AG04450 (cell line): ENCODE measurements around the gene UBE2Q1. TPM values are rescaled to one million over a fixed set of nuclear protein-coding genes. Genes with fewer than 3 reads are reported as not detected.

Source experiments
- CTCF ChIA-PET: fragments of 300-600, 350-600 bp; formaldehyde crosslinking; extraction: SDS; loops from one replicate; lab custom pipeline; 2022; ENCODE audit warnings: antibody characterized with exemption, inconsistent platforms; lab: Charles Lee
- POLR2A ChIA-PET: fragments of 350-600 bp; formaldehyde crosslinking; extraction: SDS; loops from one replicate; lab custom pipeline; 2021; ENCODE audit warnings: antibody characterized with exemption, inconsistent platforms; lab: Yijun Ruan, JAX
- DNase-seq: peaks from one replicate; pipeline ENCODE4 v3.0.0-alpha.2; 2011; ENCODE audit warnings: low read depth, low spot score
- H3K27ac ChIP-seq: one replicate; pipeline ENCODE4 v1.5.1; 2012; ENCODE audit warnings: low read depth, low read length, control low read depth
- H3K27me3 ChIP-seq: one replicate; pipeline ENCODE4 v1.6.0; 2012; ENCODE audit warnings: low read length; ENCODE audit not compliant: control insufficient read depth, insufficient read depth
- H3K4me3 ChIP-seq: 2 replicates; pipeline ENCODE4 v1.5.1; 2011; ENCODE audit warnings: mild to moderate bottlenecking, low read depth, low read length, control low read depth
- H3K9me3 ChIP-seq: 2 replicates; pipeline ENCODE4 v1.5.1; 2012; ENCODE audit warnings: low read length; ENCODE audit not compliant: control insufficient read depth, insufficient read depth
- CTCF ChIP-seq: IDR thresholded peaks from 2 replicates; pipeline ENCODE4 v1.5.1; 2011; ENCODE audit warnings: low read depth, low read length, control low read depth, inconsistent platforms
- polyA minus RNA-seq: library from RNA; depleted of rRNA, polyadenylated mRNA; stranded (reverse); fragments of >200 nt; gene quantifications from 2 replicates; pipeline ENCODE4 v1.2.3, GENCODE V29; 2011; rRNA and poly(A)+ RNA removed
- polyA plus RNA-seq: library from polyadenylated mRNA; depleted of rRNA; stranded (reverse); fragments of >200 nt; gene quantifications from 2 replicates; pipeline ENCODE4 v1.2.3, GENCODE V29; 2011; rRNA removed

The UBE2Q1 gene
- 16.9 and 17.6 TPM in 2 replicates for polyA plus RNA-seq
- 12.8 and 13.1 TPM in 2 replicates for polyA minus RNA-seq

- POLR2A ChIA-PET, result interaction anchor here (0.7 kb wide), 1 partner anchor 459 kb away, joined by 3 read pairs; no protein-coding TSS in a partner anchor
- CTCF ChIA-PET, result interaction anchor here (0.6 kb wide), 2 partner anchors 113 to 206 kb away, joined by 3 to 6 read pairs; no protein-coding TSS in a partner anchor
- no peak for TF ChIP-seq CTCF
- Histone ChIP-seq H3K9me3 (no peaks in the 10 kb centered on the region), H3K27me3 (no peaks in the 10 kb centered on the region), H3K27ac (peak within 1 kb of the TSS; percentile 91), H3K4me3 (peak within 1 kb of the TSS; percentile 76)
- no peak for DNase-seq
Observed at GRCh38 chr1:154557939-154558719, at the start of gene UBE2Q1. TSS of gene UBE2Q1 (minus strand) at chr1:154558662. CDS start at chr1:154558553, 109 bp downstream.

GRCh38 chr1:154607609-154608396, 49.3 kb upstream of the UBE2Q1 start, which contains the start of gene ADAR:
TSS of gene ADAR (minus strand) at chr1:154608186. CDS start at chr1:154608006, 180 bp downstream.
- POLR2A ChIA-PET, result interaction anchor here (0.7 to 2.4 kb wide), 5 partner anchors 17 to 1064 kb away, joined by 4 to 9 read pairs (median 7); no protein-coding TSS in a partner anchor

GRCh38 chr1:154607106-154607608, 48.7 kb upstream of the UBE2Q1 start:
- peak overlapping the region; percentile 93 for H3K4me3 ChIP-seq
- no peak for DNase-seq
- no peak for TF ChIP-seq CTCF
- H3K9me3 ChIP-seq, result no peaks in the 10 kb centered on the region
- peak overlapping the region; percentile 90 for H3K27ac ChIP-seq
- no peaks in the 10 kb centered on the region for H3K27me3 ChIP-seq
- CTCF ChIA-PET, result interaction anchor here (1.3 kb wide), 1 partner anchor 47 kb away, joined by 4 read pairs; no protein-coding TSS in a partner anchor
- POLR2A ChIA-PET, result no interaction called here

More at GRCh38 chr1:154607609-154608396, 49.3 kb upstream of the UBE2Q1 start, which contains the start of gene ADAR:
- Histone ChIP-seq H3K27ac (peak within 1 kb of the TSS; percentile 90), H3K27me3 (no peaks in the 10 kb centered on the region), H3K9me3 (no peaks in the 10 kb centered on the region), H3K4me3 (peak within 1 kb of the TSS; percentile 93)
- TF ChIP-seq CTCF, result no peak
- DNase-seq, result peak; percentile 96
- CTCF ChIA-PET, result interaction anchor here (0.7 to 1.3 kb wide), 3 partner anchors 48 to 277 kb away, joined by 4 to 6 read pairs (median 4); no protein-coding TSS in a partner anchor

- no peak overlapping the region for H3K4me3 ChIP-seq
- ChIA-PET CTCF (interaction anchor here (0.6 to 1.1 kb wide), 3 partner anchors 64 to 479 kb away, joined by 3 to 6 read pairs (median 4); no protein-coding TSS in a partner anchor), POLR2A (interaction anchor here (1.1 to 1.3 kb wide), 2 partner anchors 8 to 46 kb away, joined by 3 to 5 read pairs; no protein-coding TSS in a partner anchor)
- DNase-seq, result no peak
- no peak for TF ChIP-seq CTCF
- H3K27me3 ChIP-seq, result no peaks in the 10 kb centered on the region
- H3K9me3 ChIP-seq, result no peaks in the 10 kb centered on the region
- H3K27ac ChIP-seq, result no peak overlapping the region
Observed at GRCh38 chr1:154605534-154605933, 47.1 kb upstream of the UBE2Q1 start.
